Gastroesophageal sphincter (tissue), 4 donors: Measurements from ENCODE around the gene MGA. TPM values are rescaled to one million over a fixed set of nuclear protein-coding genes. Genes with fewer than 3 reads are reported as not detected.
A peak's percentile ranks its signal among the peaks of the same experiment; 100 is the strongest.

Experiments used
- ATAC-seq: fragments of 150-250 bp; one replicate; pipeline ENCODE4 v1.9.1; 2016; ENCODE audit warnings: mild to moderate bottlenecking, moderate library complexity
- H3K27ac ChIP-seq, 4 donors: fragments of 200-600 bp; sonication (generic) in 3 of 4; 1 replicate in 3 of 4; 2 replicates in 1 of 4; pipeline ENCODE4 v1.5.1; 2016 to 2019
- H3K27me3 ChIP-seq: fragments of 200-600 bp; sonication (generic); one replicate; pipeline ENCODE4 v1.5.1; 2019
- H3K36me3 ChIP-seq, 2 donors: fragments of 200-600 bp; sonication (generic); one replicate each; pipeline ENCODE4 v1.5.1; 2019; ENCODE audit warnings: control low read depth in 1 of 2
- H3K4me1 ChIP-seq, 3 donors: fragments of 200-600 bp; sonication (generic); 1 replicate in 2 of 3; 2 replicates in 1 of 3; pipeline ENCODE4 v1.5.1; 2016 to 2019; ENCODE audit warnings: control low read depth in 2 of 3
- H3K4me3 ChIP-seq, 2 donors: fragments of 200-600 bp; sonication (generic); one replicate each; pipeline ENCODE4 v1.5.1; 2019; ENCODE audit warnings: mild to moderate bottlenecking in 1 of 2, moderate library complexity in 1 of 2
- H3K9me3 ChIP-seq, 3 donors: fragments of 200-600 bp; sonication (generic); one replicate each; pipeline ENCODE4 v1.5.1; 2017 to 2019; ENCODE audit warnings: control low read depth in 2 of 3
- CTCF ChIP-seq, 4 experiments: fragments of 200-600 bp in 2 of 4; fragments of 450-650 bp in 2 of 4; sonication (generic) in 1 of 4; IDR thresholded peaks; one replicate each; pipeline ENCODE4 v1.5.1; 2017 to 2019; ENCODE audit warnings: antibody characterized with exemption in 4 of 4, mild to moderate bottlenecking in 2 of 4, moderate library complexity in 2 of 4
- EP300 ChIP-seq: sonication (generic); formaldehyde crosslinking; IDR thresholded peaks from one replicate; pipeline ENCODE4 v1.6.1; 2017; ENCODE audit warnings: antibody characterized with exemption, mild to moderate bottlenecking
- POLR2A ChIP-seq, 2 donors: fragments of 450-650 bp; IDR thresholded peaks; one replicate each; pipeline ENCODE4 v1.6.1; 2017; ENCODE audit warnings: antibody characterized with exemption in 2 of 2, mild to moderate bottlenecking in 2 of 2, moderate library complexity in 1 of 2
- POLR2AphosphoS5 ChIP-seq: sonication (generic); formaldehyde crosslinking; IDR thresholded peaks from one replicate; pipeline ENCODE4 v1.6.1; 2017; ENCODE audit warnings: antibody characterized with exemption
- WGBS, 2 donors: methylation state at CpG; one replicate each; pipeline ENCODE4 v1.1.5; 2018; ENCODE audit warnings: low coverage in 1 of 2; 5-methylcytosine and 5-hydroxymethylcytosine counted together
- total RNA-seq, 4 donors: library from RNA; depleted of rRNA; stranded (reverse); fragments of >200 nt; gene quantifications; one replicate each; pipeline ENCODE4 v1.1.0, GENCODE V29; 2016

MGA gene
- total RNA-seq, 4 donors from 2014 or later: 29.4 to 59.2 (median 44.9) TPM

GRCh38 chr15:41799488-41799805, 139.2 kb downstream of the MGA start:
- ATAC-seq: no peak

GRCh38 chr15:41801185-41801584, 141.0 kb downstream of the MGA start:
- no peak for TF ChIP-seq POLR2AphosphoS5
- no peak for TF ChIP-seq CTCF (IDR thresholded peaks at IDR 0.05)
- no peak for TF ChIP-seq EP300
- no peak for TF ChIP-seq POLR2A (IDR thresholded peaks at IDR 0.05)
- Histone ChIP-seq H3K4me1 (peaks cover 0 to 71% (median 31%) of the 10 kb centered on the region in 3 donors), H3K27me3 (no peaks in the 10 kb centered on the region), H3K27ac (peak overlapping the region in 2 of 4 donors; percentile 18 to 51), H3K36me3 (peaks cover 0 to 26% of the 10 kb centered on the region in 2 donors), H3K9me3 (no peaks in the 10 kb centered on the region), H3K4me3 (no peak overlapping the region)
- 72 to 100% methylated on average over 1 to 3 of the region's 3 CpGs for WGBS, 2 donors
- ATAC-seq: no peak

More at GRCh38 chr15:41799488-41799805, 139.2 kb downstream of the MGA start:
- no peaks in the 10 kb centered on the region for H3K9me3 ChIP-seq
- H3K27ac ChIP-seq: peak overlapping the region in 1 of 4 donors; percentile 27
- H3K4me1 ChIP-seq: peaks cover 0 to 65% (median 25%) of the 10 kb centered on the region in 3 donors
- no peak for TF ChIP-seq EP300
- no peak for TF ChIP-seq CTCF (IDR thresholded peaks at IDR 0.05)
- TF ChIP-seq POLR2AphosphoS5: no peak
- no peak for TF ChIP-seq POLR2A (IDR thresholded peaks at IDR 0.05)
- H3K27me3 ChIP-seq: no peaks in the 10 kb centered on the region
- WGBS, 2 donors: 93% methylated on average over 4 of the region's 5 CpGs; no CpG with 5 or more reads in 1 of the 2 donors
- H3K4me3 ChIP-seq: no peak overlapping the region
- peaks cover 0 to 26% of the 10 kb centered on the region in 2 donors for H3K36me3 ChIP-seq

- Histone ChIP-seq H3K4me3 (no peak overlapping the region), H3K4me1 (peaks cover 0 to 71% (median 30%) of the 10 kb centered on the region in 3 donors), H3K36me3 (peaks cover 0 to 26% of the 10 kb centered on the region in 2 donors), H3K27me3 (no peaks in the 10 kb centered on the region), H3K27ac (peak overlapping the region in 3 of 4 donors; percentile 51 to 83 (median 82)), H3K9me3 (no peaks in the 10 kb centered on the region)
- WGBS, 2 donors: 79 to 80% methylated on average over 2 to 3 of the region's 3 CpGs
- TF ChIP-seq POLR2AphosphoS5 (no peak), CTCF (IDR thresholded peaks at IDR 0.05) (no peak), EP300 (no peak), POLR2A (IDR thresholded peaks at IDR 0.05) (no peak)
- ATAC-seq: no peak
Observed at GRCh38 chr15:41801850-41802455, 141.7 kb downstream of the MGA start.

GRCh38 chr15:41804361-41804760, 144.2 kb downstream of the MGA start:
- Histone ChIP-seq H3K36me3 (peaks cover 0 to 24% of the 10 kb centered on the region in 2 donors), H3K9me3 (no peaks in the 10 kb centered on the region), H3K27me3 (no peaks in the 10 kb centered on the region), H3K27ac (peak overlapping the region in 3 of 4 donors; percentile 82 to 88 (median 83)), H3K4me1 (peaks cover 0 to 57% (median 26%) of the 10 kb centered on the region in 3 donors), H3K4me3 (no peak overlapping the region)
- TF ChIP-seq POLR2AphosphoS5 (no peak), POLR2A (IDR thresholded peaks at IDR 0.05) (no peak), CTCF (IDR thresholded peaks at IDR 0.05) (no peak), EP300 (no peak)
- WGBS, 2 donors: 63 to 81% methylated on average over 1 to 2 of the region's 2 CpGs
- ATAC-seq: no peak
